ENCODE measurements around the gene TBCK.

The TBCK gene

GRCh38 chr4:106035204-106035603 is 280.8 kb downstream of the TBCK start:
- H3K4me1 Mint-ChIP-seq: no peaks in the 10 kb centered on the region
- ATAC-seq (replicated peaks) (no peak), DNase-seq (no peak)
- H3K27me3 Mint-ChIP-seq: no peaks in the 10 kb centered on the region
- H3K4me3 Mint-ChIP-seq: no peak overlapping the region
- no peak overlapping the region for H3K27ac Mint-ChIP-seq
- H3K9me3 Mint-ChIP-seq: peaks cover 12 to 17% of the 10 kb centered on the region in 2 donors
- peaks cover 0 to 13% of the 10 kb centered on the region in 2 donors for H3K36me3 Mint-ChIP-seq

GRCh38 chr4:106034751-106035150 is 281.3 kb downstream of the TBCK start:
- ATAC-seq (replicated peaks): no peak
- Mint-ChIP-seq H3K27ac (no peak overlapping the region), H3K27me3 (no peaks in the 10 kb centered on the region), H3K36me3 (peaks cover 0 to 13% of the 10 kb centered on the region in 2 donors), H3K4me1 (no peaks in the 10 kb centered on the region), H3K9me3 (peaks cover 13 to 20% of the 10 kb centered on the region in 2 donors), H3K4me3 (no peak overlapping the region)
- DNase-seq: no peak

- peaks cover 15 to 20% of the 10 kb centered on the region in 2 donors for H3K9me3 Mint-ChIP-seq
- no peak overlapping the region for H3K4me3 Mint-ChIP-seq
- peaks cover 0 to 13% of the 10 kb centered on the region in 2 donors for H3K36me3 Mint-ChIP-seq
- ATAC-seq (replicated peaks) (no peak), DNase-seq (no peak)
- H3K27me3 Mint-ChIP-seq: no peaks in the 10 kb centered on the region
- no peak overlapping the region for H3K27ac Mint-ChIP-seq
- H3K4me1 Mint-ChIP-seq: no peaks in the 10 kb centered on the region
Observed at GRCh38 chr4:106034220-106034619, 281.8 kb downstream of the TBCK start.

- Mint-ChIP-seq H3K4me3 (no peak overlapping the region), H3K9me3 (peaks cover 15 to 20% of the 10 kb centered on the region in 2 donors), H3K27ac (no peak overlapping the region), H3K27me3 (no peaks in the 10 kb centered on the region), H3K36me3 (peaks cover 0 to 13% of the 10 kb centered on the region in 2 donors), H3K4me1 (no peaks in the 10 kb centered on the region)
- DNase-seq (no peak), ATAC-seq (replicated peaks) (no peak)
Observed at GRCh38 chr4:106033469-106033868, 282.5 kb downstream of the TBCK start.

GRCh38 chr4:106032851-106033286 is 283.1 kb downstream of the TBCK start:
- Mint-ChIP-seq H3K27me3 (no peaks in the 10 kb centered on the region), H3K4me3 (no peak overlapping the region), H3K27ac (no peak overlapping the region), H3K4me1 (no peaks in the 10 kb centered on the region), H3K36me3 (peaks cover 0 to 13% of the 10 kb centered on the region in 2 donors), H3K9me3 (peaks cover 20% of the 10 kb centered on the region in 2 donors)
- DNase-seq: no peak
- no peak for ATAC-seq (replicated peaks)

GRCh38 chr4:106022454-106022853 is 293.6 kb downstream of the TBCK start:
- H3K9me3 Mint-ChIP-seq: peaks cover 2 to 3% of the 10 kb centered on the region in 2 donors
- no peaks in the 10 kb centered on the region for H3K27me3 Mint-ChIP-seq
- no peaks in the 10 kb centered on the region for H3K36me3 Mint-ChIP-seq
- H3K27ac Mint-ChIP-seq: no peak overlapping the region
- no peak for DNase-seq
- no peak overlapping the region for H3K4me3 Mint-ChIP-seq
- ATAC-seq (replicated peaks): no peak
- H3K4me1 Mint-ChIP-seq: no peaks in the 10 kb centered on the region

GRCh38 chr4:106021737-106022410 is 294.1 kb downstream of the TBCK start:
- Mint-ChIP-seq H3K27me3 (no peaks in the 10 kb centered on the region), H3K4me3 (no peak overlapping the region), H3K9me3 (peaks cover 0 to 2% of the 10 kb centered on the region in 2 donors), H3K36me3 (no peaks in the 10 kb centered on the region), H3K27ac (no peak overlapping the region), H3K4me1 (no peaks in the 10 kb centered on the region)
- DNase-seq: no peak
- no peak for ATAC-seq (replicated peaks)

- ATAC-seq (replicated peaks) (no peak), DNase-seq (no peak)
- no peaks in the 10 kb centered on the region for H3K27me3 Mint-ChIP-seq
- H3K9me3 Mint-ChIP-seq: peaks cover under 1 to 7% of the 10 kb centered on the region in 2 donors
- H3K4me3 Mint-ChIP-seq: no peak overlapping the region
- H3K27ac Mint-ChIP-seq: no peak overlapping the region
- H3K4me1 Mint-ChIP-seq: no peaks in the 10 kb centered on the region
- no peaks in the 10 kb centered on the region for H3K36me3 Mint-ChIP-seq
Observed at GRCh38 chr4:106019771-106020170, 296.2 kb downstream of the TBCK start.

GRCh38 chr4:106017975-106018374 is 298.0 kb downstream of the TBCK start:
- no peak overlapping the region for H3K27ac Mint-ChIP-seq
- no peaks in the 10 kb centered on the region for H3K27me3 Mint-ChIP-seq
- ATAC-seq (replicated peaks) (no peak), DNase-seq (no peak)
- H3K4me3 Mint-ChIP-seq: no peak overlapping the region
- H3K4me1 Mint-ChIP-seq: no peaks in the 10 kb centered on the region
- H3K9me3 Mint-ChIP-seq: peaks cover 8 to 17% of the 10 kb centered on the region in 2 donors
- peaks cover 0 to 4% of the 10 kb centered on the region in 2 donors for H3K36me3 Mint-ChIP-seq

- H3K9me3 Mint-ChIP-seq: peaks cover 21 to 35% of the 10 kb centered on the region in 2 donors
- H3K4me3 Mint-ChIP-seq: no peak overlapping the region
- H3K27ac Mint-ChIP-seq: no peak overlapping the region
- peaks cover 2 to 9% of the 10 kb centered on the region in 2 donors for H3K36me3 Mint-ChIP-seq
- DNase-seq (no peak), ATAC-seq (replicated peaks) (no peak)
- no peaks in the 10 kb centered on the region for H3K4me1 Mint-ChIP-seq
- no peaks in the 10 kb centered on the region for H3K27me3 Mint-ChIP-seq
Observed at GRCh38 chr4:106011387-106011786, 304.6 kb downstream of the TBCK start.

- H3K9me3 Mint-ChIP-seq: peaks cover 21 to 35% of the 10 kb centered on the region in 2 donors
- H3K27ac Mint-ChIP-seq: no peak overlapping the region
- H3K27me3 Mint-ChIP-seq: no peaks in the 10 kb centered on the region
- H3K4me3 Mint-ChIP-seq: no peak overlapping the region
- DNase-seq: no peak
- H3K4me1 Mint-ChIP-seq: no peaks in the 10 kb centered on the region
- no peak for ATAC-seq (replicated peaks)
- peaks cover 2 to 9% of the 10 kb centered on the region in 2 donors for H3K36me3 Mint-ChIP-seq
Observed at GRCh38 chr4:106010761-106011160, 305.2 kb downstream of the TBCK start.

GRCh38 chr4:106002994-106003393 is 313.0 kb downstream of the TBCK start:
- Mint-ChIP-seq H3K27ac (no peak overlapping the region), H3K4me3 (no peak overlapping the region), H3K36me3 (no peaks in the 10 kb centered on the region), H3K9me3 (peaks cover 0 to 1% of the 10 kb centered on the region in 2 donors), H3K4me1 (no peaks in the 10 kb centered on the region), H3K27me3 (no peaks in the 10 kb centered on the region)
- DNase-seq: no peak
- ATAC-seq (replicated peaks): no peak

- H3K27ac Mint-ChIP-seq: no peak overlapping the region
- H3K4me3 Mint-ChIP-seq: no peak overlapping the region
- no peaks in the 10 kb centered on the region for H3K36me3 Mint-ChIP-seq
- no peak for DNase-seq
- peaks cover 1 to 4% of the 10 kb centered on the region in 2 donors for H3K9me3 Mint-ChIP-seq
- ATAC-seq (replicated peaks): no peak
- no peaks in the 10 kb centered on the region for H3K27me3 Mint-ChIP-seq
- H3K4me1 Mint-ChIP-seq: no peaks in the 10 kb centered on the region
Observed at GRCh38 chr4:105998171-105999063, 317.6 kb downstream of the TBCK start.

GRCh38 chr4:105996845-105997244 is 319.2 kb downstream of the TBCK start:
- ATAC-seq (replicated peaks) (no peak), DNase-seq (no peak)
- Mint-ChIP-seq H3K27me3 (no peaks in the 10 kb centered on the region), H3K27ac (no peak overlapping the region), H3K4me3 (no peak overlapping the region), H3K36me3 (no peaks in the 10 kb centered on the region), H3K9me3 (peaks cover 1 to 4% of the 10 kb centered on the region in 2 donors), H3K4me1 (no peaks in the 10 kb centered on the region)
